ENCODE data around the gene RGS7.
"Not testable (repeated sequence)": the region's sequence is repeated elsewhere in the genome, so short reads cannot be mapped to it uniquely, and the experiment has no call there.

The RGS7 gene

DNA sequence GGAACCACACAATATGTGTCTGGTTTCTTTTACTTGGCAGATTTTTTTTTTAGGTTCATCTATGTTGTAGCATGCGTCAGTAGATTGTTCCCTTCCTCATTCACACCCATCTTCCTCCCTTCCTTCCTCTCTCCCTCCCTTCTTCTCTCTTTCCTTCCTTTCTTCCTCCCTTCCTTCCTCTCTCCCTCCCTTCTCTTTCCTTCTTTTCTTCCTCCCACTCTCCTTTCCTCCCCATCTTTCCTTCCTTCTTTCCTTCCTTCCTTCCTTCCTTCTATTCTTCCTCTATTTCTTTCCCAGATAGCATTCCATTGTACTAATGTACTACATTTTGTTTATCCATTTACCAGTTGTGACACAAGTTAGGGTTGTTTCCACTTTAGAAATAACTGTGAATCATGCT is 218.0 kb downstream of the RGS7 start:
- no peak for DNase-seq (ENCODE audit: low spot score)

- DNase-seq (ENCODE audit: low spot score), result no peak
Observed at GRCh38 chr1:241138248-241138647, 218.8 kb downstream of the RGS7 start.

GRCh38 chr1:241136389-241136788 is 220.6 kb downstream of the RGS7 start:
- no peak for DNase-seq (ENCODE audit: low spot score)

- no peak for DNase-seq (ENCODE audit: low spot score)
Observed at GRCh38 chr1:241131636-241132194, 225.3 kb downstream of the RGS7 start.

DNA sequence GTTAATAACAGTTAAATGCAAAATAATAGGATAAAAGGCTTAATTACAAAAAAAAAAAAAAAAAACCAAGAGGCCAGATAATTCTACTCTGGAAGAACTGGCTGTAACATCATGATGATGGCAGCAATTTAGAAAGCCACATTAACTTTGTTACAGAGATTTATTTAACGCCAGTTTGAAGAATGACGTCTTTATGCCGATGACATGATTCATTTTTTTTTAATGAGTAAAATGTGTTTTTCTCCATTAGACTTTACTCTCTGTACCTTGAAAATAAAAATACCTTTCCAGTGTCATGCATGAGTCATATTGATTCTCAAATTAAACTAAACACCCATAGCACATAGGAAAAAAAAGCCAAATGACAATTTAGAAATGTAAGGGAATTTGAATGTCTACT is 226.1 kb downstream of the RGS7 start:
- no peak for DNase-seq (ENCODE audit: low spot score)

DNA sequence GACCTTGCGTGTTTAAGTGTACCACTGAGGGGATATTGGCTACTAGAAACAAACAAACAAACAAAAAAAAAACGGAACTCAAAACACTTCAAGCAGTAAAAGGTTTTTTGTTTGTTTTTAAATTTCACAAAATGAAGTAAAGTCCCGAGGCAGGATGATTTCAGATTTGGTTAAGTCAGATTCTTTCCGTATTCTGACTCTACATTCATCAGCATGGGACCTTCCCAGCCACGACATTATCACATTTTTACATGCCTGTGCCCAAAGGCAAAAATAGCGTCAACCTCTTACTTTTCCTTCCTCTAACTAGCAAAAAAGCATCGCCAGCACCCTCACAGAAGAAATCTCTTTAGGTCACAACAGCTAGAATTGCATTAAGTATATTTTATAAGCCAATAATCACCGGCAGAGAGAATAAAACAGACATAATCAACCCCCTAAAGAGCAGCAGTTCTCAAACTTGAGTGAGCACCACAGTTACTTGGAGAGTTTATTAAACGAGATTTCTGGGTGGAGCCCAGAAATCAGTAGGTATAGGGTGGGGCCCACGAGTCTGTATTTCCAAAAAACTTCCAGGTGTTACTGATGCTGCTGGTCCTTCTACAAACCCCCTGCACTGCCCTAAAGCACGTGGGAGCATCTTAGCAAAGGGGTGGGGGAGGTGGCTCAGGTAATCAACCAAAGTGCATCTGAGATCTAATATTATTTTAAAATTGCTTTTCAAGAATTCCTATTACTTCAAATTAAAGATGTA is 227.6 kb downstream of the RGS7 start:
- no peak for DNase-seq (ENCODE audit: low spot score)

GRCh38 chr1:241125286-241125685 is 231.7 kb downstream of the RGS7 start:
- DNase-seq (ENCODE audit: low spot score), result no peak

- no peak for DNase-seq (ENCODE audit: low spot score)
Observed at GRCh38 chr1:241118049-241118448, 239.0 kb downstream of the RGS7 start.

- no peak for DNase-seq (ENCODE audit: low spot score)
Observed at GRCh38 chr1:241115784-241116183, 241.2 kb downstream of the RGS7 start.

DNA sequence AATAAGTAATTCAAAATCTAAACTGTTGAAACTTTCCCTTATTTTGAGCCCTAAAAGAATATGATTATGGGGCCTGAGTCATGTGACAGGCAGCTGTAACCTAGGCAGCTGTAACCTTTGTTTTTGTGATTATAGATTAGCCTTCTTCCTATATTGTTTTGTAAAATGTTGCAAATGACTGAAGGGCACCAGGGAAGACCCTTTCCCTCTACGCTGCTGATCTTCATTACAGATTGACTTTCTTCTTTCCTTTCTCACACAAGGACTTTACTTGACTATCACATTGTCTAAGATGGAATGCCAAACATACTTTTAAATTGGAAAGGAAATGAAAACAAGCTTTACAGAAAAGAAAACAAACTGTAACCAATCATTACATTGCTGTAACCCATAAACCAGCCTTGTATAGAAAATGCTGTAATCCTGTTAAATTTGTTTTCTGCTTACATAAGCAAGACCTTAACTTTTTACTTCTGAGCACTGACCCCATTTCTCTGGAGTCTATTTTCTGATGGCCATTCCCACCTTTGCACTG is 242.2 kb downstream of the RGS7 start:
- no peak for DNase-seq (ENCODE audit: low spot score)

DNA sequence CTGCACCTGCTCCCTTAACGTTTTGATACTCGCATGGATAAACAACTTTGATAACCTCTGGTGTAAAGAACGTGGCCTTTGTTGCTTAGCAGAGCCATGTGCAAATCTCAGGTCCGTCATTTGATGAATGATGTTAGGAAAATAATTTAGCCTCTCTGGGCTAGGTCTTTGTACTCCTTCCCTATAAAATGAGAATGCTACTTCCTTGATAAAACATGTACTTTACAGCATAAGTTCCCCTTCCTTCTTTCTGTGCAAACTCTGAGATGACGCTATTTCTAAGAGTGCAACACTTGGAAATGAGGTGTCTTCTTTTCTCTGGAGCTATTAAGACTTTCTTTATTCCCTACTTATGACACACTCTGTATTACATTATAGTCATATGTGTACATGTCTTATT is 243.4 kb downstream of the RGS7 start:
- no peak for DNase-seq (ENCODE audit: low spot score)

DNA sequence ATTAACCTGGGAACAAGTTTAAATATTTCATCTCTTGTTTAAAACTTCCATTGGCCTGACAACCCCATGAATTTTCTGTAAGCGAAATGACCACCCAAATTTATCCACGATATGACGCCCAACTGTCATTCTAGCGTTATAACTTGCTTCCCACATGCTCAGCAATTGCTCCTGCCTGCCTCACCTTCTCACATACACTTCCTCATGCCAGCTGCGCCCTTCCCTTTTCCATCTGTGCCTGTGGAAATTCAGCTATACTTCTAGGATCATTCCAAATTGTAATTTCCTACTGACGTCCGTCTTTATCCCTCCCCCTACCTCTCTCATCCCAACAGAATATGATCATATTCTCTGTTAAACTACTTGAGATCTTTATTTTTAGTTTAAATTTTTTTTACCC is 248.0 kb downstream of the RGS7 start:
- DNase-seq (ENCODE audit: low spot score), result no peak

GRCh38 chr1:241105147-241105546 is 251.9 kb downstream of the RGS7 start:
- no peak for DNase-seq (ENCODE audit: low spot score)

- no peak for DNase-seq (ENCODE audit: low spot score)
Observed at GRCh38 chr1:241102664-241103063, 254.3 kb downstream of the RGS7 start.

DNA sequence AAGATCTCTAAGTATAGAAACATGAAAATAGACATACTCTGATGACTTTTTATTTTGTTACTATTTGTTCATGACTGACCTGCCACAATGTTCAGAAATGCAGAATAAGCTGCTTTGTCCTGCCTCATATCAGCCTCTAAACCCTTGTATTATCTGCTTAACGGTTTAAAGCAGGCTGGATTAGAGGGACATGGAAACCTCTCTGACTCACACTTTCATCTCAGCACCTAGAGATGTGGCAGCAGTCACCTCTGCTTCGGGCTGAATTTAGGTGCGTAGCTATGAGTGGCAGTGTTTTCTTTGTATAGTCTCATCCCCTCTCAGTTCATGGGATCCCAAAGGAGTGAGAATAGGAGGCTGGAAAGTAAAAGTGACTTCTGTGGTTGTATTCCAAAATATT is 255.4 kb downstream of the RGS7 start:
- no peak for DNase-seq (ENCODE audit: low spot score)

DNA sequence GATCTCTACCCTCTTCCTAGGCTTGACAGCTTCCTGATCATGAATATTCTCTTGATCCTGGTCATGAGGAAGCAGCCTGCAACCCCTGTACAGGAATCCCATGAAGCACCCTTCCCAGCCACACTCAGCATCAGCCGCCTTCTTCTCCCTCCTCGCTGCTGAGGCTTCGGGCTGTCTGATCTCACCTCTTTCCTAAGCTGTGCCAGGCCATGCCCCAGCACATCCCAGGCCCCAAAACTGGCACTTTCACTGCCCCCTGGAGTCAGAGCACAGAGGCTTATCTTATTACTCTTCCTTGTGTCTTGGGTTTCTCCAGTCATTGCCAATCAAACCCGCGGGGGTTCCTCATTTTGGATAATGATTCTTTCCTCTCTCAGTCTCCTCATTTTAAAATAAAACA is 259.5 kb downstream of the RGS7 start:
- DNase-seq (ENCODE audit: low spot score), result no peak

- DNase-seq (ENCODE audit: low spot score), result no peak
Observed at GRCh38 chr1:241096982-241097381, 260.0 kb downstream of the RGS7 start.

- no peak for DNase-seq (ENCODE audit: low spot score)
Observed at GRCh38 chr1:241095847-241096246, 261.2 kb downstream of the RGS7 start.

DNA sequence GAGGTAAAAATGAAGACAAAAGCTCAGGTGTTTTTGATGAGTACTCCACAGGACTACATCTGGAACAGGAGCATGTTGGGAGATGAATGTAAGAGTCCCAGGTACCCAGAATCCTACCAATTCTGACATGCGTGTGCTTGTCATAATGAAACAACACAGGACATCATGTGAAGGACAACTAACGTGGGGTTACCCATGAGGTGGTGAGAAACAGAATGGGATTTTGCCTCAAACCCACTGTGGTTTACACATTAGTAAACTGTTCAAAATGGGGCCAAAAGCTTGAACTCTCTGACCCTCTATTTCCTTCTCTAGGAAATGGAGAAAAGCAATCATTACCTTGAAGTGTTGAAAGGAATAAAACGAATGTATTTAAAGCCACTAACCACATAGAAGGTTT is 266.2 kb downstream of the RGS7 start:
- no peak for DNase-seq (ENCODE audit: low spot score)

DNA sequence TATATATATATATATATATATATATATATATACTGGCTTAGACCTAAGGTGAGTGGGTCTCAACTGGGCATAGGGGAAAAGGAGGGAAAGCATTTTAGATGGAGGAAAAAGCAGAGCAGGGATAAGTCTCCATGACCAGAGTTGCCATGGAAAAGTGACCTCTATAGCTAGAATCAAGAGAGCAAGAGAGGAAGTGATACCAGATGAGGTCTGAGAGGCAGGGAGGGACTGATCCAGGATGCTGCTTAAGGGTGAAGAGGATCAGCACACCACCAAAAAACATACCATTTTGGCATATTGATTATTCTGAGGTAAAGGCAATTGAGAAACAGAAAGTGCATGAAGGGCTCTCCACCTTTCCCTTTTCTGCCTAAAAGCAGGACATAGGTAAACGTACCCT is 267.9 kb downstream of the RGS7 start:
- not testable (repeated sequence) for DNase-seq (ENCODE audit: low spot score)

DNA sequence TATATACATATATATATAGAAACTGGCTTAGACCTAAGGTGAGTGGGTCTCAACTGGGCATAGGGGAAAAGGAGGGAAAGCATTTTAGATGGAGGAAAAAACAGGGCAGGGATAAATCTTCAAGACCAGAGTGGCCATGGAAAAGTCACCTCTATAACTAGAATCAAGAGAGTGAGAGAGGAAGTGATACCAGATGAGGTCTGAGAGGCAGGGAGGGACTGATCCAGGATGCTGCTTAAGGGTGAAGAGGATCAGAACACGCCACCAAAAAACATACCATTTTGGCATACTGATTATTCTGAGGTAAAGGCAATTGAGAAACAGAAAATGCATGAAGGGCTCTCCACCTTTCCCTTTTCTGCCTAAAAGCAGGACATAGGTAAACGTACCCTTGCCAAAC is 268.9 kb downstream of the RGS7 start:
- DNase-seq (ENCODE audit: low spot score), result not testable (repeated sequence)

DNA sequence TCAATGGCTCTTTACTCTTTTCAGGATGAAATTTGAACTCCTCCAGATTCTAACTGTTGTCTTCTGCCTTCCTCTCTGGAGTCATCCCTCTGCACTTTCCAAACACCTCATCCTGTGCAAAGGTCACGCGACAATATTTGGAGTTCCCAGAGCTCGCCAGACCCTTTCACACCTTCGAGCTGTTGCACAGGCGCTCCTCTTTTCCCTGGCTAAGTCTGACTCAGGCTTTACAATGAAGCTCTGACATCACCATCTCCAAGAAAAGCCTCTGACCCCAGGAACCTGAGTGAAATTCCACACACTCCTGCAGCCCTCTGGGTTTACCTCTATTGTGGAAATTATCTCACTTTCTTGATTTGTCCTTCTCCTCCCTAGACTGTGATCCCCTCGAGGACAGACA is 270.3 kb downstream of the RGS7 start:
- DNase-seq (ENCODE audit: low spot score), result no peak

GRCh38 chr1:241083285-241083684 is 273.7 kb downstream of the RGS7 start:
- no peak for DNase-seq (ENCODE audit: low spot score)

DNA sequence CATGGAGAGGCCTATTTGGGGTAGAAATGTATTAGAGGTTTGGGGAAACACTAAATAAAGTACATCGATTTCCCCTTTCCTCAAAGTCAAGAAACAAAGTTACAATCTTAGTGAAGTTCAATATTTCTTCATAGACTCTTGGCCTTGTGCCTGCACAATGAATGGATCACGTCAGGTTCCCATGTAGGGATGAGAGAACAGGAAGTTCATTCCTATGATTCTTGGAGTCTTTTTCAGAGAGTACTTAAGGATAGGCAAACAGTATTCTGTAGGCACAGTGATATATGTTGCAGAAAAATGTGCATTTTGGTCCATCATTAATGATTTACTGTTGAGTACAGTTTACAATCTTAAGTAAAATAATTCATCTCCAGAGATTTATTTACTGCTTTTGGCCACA is 275.5 kb downstream of the RGS7 start:
- DNase-seq (ENCODE audit: low spot score), result no peak

Data from HuH-7.5 (cell line).